GM19467 (cell line): ENCODE data around the gene ZNF746.
"Not testable (repeated sequence)": the region's sequence is repeated elsewhere in the genome, so short reads cannot be mapped to it uniquely, and the experiment has no call there.

Source experiments
- ATAC-seq: cut with Tn5 transposase; IDR thresholded peaks from one replicate; pipeline ENCODE4 v1.9.1; 2021; ENCODE audit warnings: mild to moderate bottlenecking, moderate library complexity; ENCODE audit not compliant: unreplicated experiment

Gene ZNF746

GRCh38 chr7:149459540-149460452 is 37.8 kb downstream of the ZNF746 start:
- ATAC-seq: peak; percentile 21

- no peak for ATAC-seq
These were observed 38.4 kb downstream of the ZNF746 start for GRCh38 chr7:149459201-149459539.

GRCh38 chr7:149458235-149458634 is 39.4 kb downstream of the ZNF746 start:
- ATAC-seq: no peak

DNA sequence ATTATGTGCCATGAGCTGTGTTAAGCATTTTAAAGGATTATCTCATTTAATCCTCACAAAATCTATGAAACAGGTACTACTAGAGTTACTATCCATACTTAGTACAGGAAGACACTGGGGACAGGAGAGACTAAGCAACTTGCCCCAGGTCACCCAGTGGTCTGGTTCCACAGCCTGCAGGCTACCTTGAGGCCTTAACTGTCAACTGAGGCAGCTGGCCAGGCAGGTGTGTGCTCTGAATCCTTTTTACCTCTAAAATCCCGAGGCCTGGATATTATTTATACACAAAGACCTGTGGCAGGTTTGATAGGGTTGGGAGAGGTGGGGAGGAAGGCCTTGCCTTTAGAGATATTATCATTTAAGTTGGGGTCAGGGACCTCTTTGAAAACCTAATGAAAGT is 39.8 kb downstream of the ZNF746 start:
- no peak for ATAC-seq

GRCh38 chr7:149456506-149457421 is 40.8 kb downstream of the ZNF746 start:
- no peak for ATAC-seq

DNA sequence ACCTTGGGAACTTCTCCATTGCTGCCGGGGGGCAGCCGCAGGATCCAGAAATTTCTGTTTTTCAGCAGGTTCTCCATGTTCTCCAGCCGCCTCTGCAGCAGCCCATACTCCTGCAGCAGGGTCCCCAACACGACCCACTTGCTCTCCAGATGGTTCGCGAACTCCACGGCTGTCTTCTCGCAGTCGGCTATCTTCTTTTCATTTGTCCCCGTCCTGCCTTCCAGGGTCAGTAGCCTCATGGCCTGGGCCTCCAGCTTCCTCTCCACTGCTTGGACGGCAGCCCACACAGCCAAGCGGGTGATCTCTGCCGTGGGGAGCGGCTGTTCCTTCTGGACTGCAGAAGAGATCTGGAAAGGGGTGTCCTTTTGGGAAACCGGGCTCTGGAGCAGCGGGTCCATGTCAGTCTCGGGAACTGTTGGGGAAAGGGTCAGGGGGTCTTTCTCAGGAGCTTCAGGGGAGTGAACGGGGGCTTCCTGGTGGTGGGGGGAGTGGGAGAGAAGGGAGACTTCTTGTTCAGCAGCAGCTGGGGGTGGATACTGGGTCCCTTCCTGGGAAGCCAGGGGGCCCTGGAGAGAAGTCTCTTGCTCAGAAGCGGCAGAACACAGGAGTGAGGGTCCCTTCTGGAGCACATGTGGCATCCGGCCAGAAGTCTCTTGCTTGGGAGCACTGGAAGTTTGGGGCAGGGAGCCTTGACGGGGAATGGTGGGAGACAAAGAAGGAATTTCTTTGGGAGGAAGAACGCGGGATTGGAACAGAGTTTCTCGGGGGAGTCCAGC is 42.2 kb downstream of the ZNF746 start:
- no peak for ATAC-seq

- no peak for ATAC-seq
These were observed 42.9 kb downstream of the ZNF746 start for GRCh38 chr7:149454750-149455149.

DNA sequence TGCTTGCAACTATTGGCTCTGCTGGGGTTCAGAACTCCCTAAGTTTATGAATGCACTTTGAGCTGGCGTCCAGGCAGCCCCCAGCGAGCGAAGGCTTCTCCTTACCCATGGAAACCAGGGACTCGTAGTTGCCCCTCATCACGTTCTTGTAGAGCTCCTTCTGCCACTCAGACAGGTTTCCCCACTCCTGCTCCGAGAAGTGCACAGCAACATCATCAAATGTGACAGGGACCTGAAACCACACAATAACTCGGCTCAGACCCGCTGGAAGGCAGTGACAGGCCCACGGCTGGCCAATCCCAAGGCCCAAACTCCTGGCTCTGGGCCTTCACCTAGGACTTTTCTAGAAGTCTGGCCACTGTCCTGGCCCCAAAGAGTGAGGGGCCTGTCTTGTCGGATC is 43.6 kb downstream of the ZNF746 start:
- no peak for ATAC-seq

DNA sequence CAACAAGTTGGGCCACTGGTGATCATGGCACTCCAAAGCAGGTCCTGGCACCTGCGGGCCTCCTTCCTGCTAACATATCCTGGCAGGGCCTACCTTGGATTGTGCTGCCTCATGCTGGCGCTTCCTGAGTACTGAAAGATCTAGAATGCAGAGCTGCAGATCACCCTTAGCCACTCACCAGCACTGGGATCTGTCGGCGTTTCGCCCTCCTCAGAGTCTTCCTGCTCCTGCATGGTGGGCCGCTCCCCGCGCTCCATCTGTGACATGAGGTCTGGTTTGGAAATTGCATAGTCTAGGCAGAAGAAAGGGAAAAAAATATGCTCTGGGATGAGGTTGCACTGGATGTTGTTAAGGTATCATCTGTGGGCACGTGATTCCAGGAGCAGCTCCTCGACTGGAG is 46.8 kb downstream of the ZNF746 start:
- ATAC-seq: no peak

- ATAC-seq: no peak
These were observed 47.7 kb downstream of the ZNF746 start for GRCh38 chr7:149449897-149450296.

DNA sequence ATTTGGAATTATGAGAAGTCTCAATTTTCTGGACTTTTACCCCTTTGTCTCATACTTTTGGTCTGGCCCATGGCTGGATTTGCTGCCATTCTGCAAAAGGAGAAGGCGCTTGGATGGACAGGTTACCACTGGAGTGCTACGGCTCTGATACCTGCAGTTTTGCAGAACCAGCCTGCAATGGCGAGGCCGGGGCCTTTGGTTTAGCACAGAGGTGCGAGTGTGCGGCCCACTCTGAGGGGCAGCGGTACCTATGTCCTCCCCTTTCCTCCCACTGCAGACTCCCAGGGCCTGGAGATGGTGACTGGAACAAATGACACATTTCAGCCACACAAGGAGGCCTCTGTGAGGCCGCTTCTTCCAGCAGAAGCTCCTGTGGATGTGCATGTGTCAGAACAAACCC is 48.6 kb downstream of the ZNF746 start:
- ATAC-seq: no peak

DNA sequence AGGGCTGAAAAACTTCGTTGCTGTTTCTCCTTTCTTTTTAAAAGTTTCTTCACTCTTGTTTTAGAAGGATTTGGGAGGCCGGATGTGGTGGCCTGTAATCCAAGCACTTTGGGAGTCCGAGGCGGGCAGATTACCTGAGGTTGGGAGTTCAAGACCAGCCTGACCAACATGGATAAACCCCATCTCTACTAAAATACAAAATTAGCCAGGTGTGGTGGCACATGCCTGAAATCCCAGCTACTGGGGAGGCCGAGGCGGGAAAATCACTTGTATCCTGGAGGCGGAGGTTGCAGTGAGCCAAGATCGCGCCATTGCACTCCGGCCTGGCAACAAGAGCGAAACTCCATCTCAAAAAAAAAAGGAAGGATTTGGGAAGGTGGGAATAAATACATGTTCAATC is 51.6 kb downstream of the ZNF746 start:
- not testable (repeated sequence) for ATAC-seq

DNA sequence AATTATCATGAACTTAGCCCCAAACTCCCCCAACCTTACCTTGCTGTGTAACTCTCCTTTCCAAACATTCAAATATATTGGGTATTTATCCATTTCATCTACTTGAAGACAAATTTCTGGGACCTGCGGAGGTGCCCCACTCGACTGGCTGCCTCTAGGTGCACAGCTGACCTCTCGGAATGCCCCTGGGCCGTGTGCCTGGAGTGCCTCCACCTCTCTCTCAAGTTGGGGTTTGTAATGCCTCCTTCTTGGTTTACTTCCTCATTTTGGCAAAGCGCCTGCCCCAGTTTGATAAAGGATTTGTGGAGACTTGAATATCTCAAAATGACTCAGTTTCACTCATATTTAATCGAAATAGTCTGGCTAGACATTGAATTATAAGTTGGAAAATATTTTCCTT is 53.3 kb downstream of the ZNF746 start:
- no peak for ATAC-seq

DNA sequence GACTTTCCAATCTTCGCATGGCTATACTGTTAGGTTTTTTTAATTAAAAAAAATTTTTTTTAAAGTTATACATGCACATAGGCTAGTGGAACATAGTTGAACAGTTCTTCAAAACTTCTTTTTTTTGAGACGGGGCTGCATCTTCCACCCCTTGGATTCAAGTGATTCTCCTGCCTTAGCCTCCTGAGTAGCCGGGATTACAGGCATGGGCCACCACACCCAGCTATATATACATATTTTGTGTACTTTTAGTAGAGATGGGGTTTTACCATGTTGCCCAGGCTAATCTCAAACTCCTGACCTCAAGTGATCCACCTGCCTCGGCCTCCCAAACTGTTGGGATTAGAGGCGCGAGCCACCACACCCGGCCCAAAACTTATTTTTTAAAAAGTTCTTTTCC is 54.1 kb downstream of the ZNF746 start:
- no peak for ATAC-seq

GRCh38 chr7:149442924-149443323 is 54.7 kb downstream of the ZNF746 start:
- no peak for ATAC-seq

GRCh38 chr7:149440222-149440621 is 57.4 kb downstream of the ZNF746 start:
- no peak for ATAC-seq

- ATAC-seq: no peak
These were observed 61.3 kb downstream of the ZNF746 start for GRCh38 chr7:149436358-149436757.

- ATAC-seq: no peak
These were observed 64.5 kb downstream of the ZNF746 start for GRCh38 chr7:149433124-149433523.

DNA sequence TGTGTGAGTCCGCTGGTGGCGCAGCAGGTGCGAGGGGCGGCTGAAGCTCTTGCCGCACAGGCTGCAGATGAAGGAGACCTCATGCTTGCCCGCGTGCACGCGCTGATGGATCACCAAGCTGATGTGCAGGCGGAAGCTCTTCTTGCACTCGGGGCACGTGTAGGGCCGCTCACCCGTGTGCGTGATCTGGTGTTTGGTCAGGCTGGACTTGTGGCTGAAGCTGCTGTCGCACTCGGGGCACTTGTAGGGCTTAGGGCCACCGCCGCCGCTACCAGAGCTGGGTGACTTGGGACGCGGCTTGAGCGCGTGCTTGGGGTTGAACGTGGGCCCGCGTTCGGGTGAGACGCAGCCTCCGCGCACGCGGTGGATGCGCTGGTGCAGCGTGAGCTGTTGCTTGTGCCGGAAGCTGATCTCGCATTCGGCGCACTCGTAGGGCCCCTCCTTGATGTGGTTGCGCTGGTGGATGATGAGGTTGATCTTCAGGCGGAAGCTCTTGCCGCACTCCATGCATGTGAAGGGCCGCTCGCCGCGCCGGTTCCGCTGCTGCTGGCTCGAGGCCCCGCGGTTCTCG is 65.4 kb downstream of the ZNF746 start:
- ATAC-seq: no peak

- ATAC-seq: no peak
These were observed 66.0 kb downstream of the ZNF746 start for GRCh38 chr7:149431486-149432120.
